ENCODE data around the gene CDK2AP2. TPM values are rescaled to one million over a fixed set of nuclear protein-coding genes. Genes with fewer than 3 reads are reported as not detected.

The CDK2AP2 gene
- total and polyA plus RNA-seq, 2 of the 8 experiments (the other 6 are each of a cell fraction or from before 2014, with no cell fraction given): 49.6 to 65.1 TPM

- TF ChIP-seq, protein P1, sequence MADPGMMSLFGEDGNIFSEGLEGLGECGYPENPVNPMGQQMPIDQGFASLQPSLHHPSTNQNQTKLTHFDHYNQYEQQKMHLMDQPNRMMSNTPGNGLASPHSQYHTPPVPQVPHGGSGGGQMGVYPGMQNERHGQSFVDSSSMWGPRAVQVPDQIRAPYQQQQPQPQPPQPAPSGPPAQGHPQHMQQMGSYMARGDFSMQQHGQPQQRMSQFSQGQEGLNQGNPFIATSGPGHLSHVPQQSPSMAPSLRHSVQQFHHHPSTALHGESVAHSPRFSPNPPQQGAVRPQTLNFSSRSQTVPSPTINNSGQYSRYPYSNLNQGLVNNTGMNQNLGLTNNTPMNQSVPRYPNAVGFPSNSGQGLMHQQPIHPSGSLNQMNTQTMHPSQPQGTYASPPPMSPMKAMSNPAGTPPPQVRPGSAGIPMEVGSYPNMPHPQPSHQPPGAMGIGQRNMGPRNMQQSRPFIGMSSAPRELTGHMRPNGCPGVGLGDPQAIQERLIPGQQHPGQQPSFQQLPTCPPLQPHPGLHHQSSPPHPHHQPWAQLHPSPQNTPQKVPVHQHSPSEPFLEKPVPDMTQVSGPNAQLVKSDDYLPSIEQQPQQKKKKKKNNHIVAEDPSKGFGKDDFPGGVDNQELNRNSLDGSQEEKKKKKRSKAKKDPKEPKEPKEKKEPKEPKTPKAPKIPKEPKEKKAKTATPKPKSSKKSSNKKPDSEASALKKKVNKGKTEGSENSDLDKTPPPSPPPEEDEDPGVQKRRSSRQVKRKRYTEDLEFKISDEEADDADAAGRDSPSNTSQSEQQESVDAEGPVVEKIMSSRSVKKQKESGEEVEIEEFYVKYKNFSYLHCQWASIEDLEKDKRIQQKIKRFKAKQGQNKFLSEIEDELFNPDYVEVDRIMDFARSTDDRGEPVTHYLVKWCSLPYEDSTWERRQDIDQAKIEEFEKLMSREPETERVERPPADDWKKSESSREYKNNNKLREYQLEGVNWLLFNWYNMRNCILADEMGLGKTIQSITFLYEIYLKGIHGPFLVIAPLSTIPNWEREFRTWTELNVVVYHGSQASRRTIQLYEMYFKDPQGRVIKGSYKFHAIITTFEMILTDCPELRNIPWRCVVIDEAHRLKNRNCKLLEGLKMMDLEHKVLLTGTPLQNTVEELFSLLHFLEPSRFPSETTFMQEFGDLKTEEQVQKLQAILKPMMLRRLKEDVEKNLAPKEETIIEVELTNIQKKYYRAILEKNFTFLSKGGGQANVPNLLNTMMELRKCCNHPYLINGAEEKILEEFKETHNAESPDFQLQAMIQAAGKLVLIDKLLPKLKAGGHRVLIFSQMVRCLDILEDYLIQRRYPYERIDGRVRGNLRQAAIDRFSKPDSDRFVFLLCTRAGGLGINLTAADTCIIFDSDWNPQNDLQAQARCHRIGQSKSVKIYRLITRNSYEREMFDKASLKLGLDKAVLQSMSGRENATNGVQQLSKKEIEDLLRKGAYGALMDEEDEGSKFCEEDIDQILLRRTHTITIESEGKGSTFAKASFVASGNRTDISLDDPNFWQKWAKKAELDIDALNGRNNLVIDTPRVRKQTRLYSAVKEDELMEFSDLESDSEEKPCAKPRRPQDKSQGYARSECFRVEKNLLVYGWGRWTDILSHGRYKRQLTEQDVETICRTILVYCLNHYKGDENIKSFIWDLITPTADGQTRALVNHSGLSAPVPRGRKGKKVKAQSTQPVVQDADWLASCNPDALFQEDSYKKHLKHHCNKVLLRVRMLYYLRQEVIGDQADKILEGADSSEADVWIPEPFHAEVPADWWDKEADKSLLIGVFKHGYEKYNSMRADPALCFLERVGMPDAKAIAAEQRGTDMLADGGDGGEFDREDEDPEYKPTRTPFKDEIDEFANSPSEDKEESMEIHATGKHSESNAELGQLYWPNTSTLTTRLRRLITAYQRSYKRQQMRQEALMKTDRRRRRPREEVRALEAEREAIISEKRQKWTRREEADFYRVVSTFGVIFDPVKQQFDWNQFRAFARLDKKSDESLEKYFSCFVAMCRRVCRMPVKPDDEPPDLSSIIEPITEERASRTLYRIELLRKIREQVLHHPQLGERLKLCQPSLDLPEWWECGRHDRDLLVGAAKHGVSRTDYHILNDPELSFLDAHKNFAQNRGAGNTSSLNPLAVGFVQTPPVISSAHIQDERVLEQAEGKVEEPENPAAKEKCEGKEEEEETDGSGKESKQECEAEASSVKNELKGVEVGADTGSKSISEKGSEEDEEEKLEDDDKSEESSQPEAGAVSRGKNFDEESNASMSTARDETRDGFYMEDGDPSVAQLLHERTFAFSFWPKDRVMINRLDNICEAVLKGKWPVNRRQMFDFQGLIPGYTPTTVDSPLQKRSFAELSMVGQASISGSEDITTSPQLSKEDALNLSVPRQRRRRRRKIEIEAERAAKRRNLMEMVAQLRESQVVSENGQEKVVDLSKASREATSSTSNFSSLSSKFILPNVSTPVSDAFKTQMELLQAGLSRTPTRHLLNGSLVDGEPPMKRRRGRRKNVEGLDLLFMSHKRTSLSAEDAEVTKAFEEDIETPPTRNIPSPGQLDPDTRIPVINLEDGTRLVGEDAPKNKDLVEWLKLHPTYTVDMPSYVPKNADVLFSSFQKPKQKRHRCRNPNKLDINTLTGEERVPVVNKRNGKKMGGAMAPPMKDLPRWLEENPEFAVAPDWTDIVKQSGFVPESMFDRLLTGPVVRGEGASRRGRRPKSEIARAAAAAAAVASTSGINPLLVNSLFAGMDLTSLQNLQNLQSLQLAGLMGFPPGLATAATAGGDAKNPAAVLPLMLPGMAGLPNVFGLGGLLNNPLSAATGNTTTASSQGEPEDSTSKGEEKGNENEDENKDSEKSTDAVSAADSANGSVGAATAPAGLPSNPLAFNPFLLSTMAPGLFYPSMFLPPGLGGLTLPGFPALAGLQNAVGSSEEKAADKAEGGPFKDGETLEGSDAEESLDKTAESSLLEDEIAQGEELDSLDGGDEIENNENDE (IDR thresholded peaks at IDR 0.05; ENCODE audit: insufficient replicate concordance, low read length): no peak
- TF ChIP-seq KDM1A (IDR thresholded peaks at IDR 0.05; ENCODE audit: borderline replicate concordance, low read length) (no peak), E2F6 (IDR thresholded peaks at IDR 0.05) (no peak), EP300 (IDR thresholded peaks at IDR 0.05; ENCODE audit: borderline replicate concordance in 1 of 2, low read depth in 2 of 2, low read length in 2 of 2) (no peak)
Measured at GRCh38 chr11:67472882-67473281, 35.1 kb downstream of the CDK2AP2 start (continued).
